ENCODE data around the gene SPHK1.

DNA sequence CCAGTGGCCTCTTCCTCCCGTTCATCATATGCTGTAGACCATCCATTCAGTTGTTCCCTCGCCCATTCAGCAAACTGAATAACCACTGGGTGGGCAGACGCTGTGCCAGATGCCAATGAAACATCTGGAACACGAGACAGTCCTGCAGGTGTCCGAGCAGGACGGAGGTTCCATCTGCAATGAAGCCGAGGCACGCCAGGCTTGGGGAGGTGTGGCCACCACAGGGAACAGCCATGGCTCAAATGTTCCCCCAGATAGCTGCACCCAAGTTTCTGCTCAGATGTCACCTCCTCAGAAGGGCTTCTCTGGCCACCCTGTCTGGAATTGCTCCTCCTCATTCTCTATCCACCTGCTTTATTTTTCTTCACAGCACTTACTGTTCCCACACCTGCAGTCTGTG, 38.0 kb downstream of the SPHK1 start:
- TF ChIP-seq CTCF (IDR thresholded peaks at IDR 0.05) (no peak), POLR2A (IDR thresholded peaks at IDR 0.05) (no peak)
